ENCODE results near the gene SHANK1.
A peak's percentile ranks its signal among the peaks of the same experiment; 100 is the strongest.

Gene SHANK1

GRCh38 chr19:50725911-50726230 lies 6.3 kb upstream of the SHANK1 start:
- no peak for DNase-seq

- DNase-seq = no peak
These were observed 5.8 kb upstream of the SHANK1 start for GRCh38 chr19:50725218-50725910.

- peak; percentile 80 to 93 for DNase-seq
These were observed 5.1 kb upstream of the SHANK1 start for GRCh38 chr19:50724522-50725217.

DNA sequence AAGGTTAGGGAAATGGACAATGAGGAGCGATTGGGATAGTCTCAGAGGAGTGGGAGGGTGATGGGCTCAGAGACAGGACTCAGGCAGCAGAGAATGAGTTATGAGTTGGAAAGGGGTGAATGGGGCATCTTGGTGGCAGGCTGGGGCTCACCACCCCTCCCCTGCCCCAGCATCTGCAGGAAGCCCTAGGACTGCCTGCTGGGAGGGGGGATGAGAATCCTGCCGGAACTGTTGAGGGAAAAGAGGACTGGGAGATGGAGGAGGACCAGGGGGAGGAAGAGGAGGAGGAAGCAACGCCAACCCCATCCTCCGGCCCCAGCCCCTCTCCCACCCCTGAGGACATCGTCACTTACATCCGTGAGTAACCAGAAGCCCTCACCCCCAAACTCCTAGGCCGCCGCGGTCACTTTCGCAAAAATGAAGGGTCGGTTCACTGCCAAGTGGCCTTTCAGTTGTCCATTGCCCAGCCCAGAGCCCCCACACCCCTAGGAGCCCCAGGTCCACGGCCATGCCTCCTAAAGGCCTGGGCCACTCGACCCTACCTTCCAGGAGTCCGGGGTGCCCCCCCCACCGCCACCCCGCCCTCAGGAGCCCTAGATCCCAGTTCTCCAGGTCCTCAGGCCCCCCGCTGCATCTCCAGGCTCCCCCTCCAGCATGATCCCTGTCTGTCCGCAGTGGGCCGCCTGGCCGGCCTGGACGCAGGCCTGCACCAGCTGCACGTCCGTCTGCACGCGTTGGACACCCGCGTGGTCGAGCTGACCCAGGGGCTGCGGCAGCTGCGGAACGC lies 4.3 kb upstream of the SHANK1 start:
- no peak for DNase-seq

DNA sequence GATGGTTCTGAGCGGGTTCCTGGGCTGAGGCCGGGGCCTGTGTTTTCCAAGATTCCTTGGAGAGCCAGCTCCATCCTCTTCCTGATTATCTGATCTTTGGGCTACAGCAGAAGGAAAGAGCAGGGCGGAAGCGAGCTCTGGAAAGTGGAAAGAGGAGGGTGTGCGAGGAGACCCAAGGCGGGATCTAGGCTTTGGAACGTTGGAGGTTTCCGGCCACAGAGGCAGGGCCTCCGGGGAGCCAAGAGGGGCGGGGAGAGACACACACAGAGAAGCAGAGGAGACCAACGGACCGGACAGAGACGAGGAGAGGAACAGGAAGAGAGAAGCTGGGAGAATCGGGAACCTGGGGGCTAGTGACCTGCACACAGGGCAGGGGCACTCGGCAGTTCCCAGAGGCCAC lies 3.5 kb upstream of the SHANK1 start, which contains the start of gene CLEC11A:
Gene CLEC11A, plus strand, starts transcription at position 296 of the 400 bp plus-strand sequence. CDS start 162 bp downstream, outside the sequence.
- DNase-seq = no peak

- DNase-seq = no peak
These were observed 2.8 kb upstream of the SHANK1 start for GRCh38 chr19:50722201-50723013.

GRCh38 chr19:50721441-50722137 lies 2.0 kb upstream of the SHANK1 start:
- no peak for DNase-seq

DNA sequence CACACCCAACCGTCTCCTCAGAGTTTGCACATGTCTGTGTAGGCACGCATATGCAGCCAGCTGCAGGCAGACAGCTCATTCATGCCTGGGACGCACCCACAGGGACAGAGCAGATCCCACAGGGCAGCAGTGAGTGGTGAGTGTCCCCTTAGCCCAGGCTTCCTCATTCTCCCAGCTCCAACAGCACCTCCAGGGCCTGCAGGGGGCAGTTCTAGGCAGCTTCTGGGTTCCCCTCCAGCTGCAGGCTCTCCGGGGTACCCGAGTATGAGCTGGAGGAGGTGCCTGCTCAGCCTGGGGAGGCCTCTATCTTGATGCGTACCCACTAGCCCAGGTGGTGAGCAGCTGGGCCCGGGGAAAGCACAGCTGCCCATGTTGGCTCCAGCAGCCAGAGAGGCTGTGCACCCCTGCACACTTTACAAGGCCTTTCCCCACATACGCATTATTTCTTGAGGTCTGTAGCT lies 1.3 kb upstream of the SHANK1 start:
- DNase-seq = no peak

DNA sequence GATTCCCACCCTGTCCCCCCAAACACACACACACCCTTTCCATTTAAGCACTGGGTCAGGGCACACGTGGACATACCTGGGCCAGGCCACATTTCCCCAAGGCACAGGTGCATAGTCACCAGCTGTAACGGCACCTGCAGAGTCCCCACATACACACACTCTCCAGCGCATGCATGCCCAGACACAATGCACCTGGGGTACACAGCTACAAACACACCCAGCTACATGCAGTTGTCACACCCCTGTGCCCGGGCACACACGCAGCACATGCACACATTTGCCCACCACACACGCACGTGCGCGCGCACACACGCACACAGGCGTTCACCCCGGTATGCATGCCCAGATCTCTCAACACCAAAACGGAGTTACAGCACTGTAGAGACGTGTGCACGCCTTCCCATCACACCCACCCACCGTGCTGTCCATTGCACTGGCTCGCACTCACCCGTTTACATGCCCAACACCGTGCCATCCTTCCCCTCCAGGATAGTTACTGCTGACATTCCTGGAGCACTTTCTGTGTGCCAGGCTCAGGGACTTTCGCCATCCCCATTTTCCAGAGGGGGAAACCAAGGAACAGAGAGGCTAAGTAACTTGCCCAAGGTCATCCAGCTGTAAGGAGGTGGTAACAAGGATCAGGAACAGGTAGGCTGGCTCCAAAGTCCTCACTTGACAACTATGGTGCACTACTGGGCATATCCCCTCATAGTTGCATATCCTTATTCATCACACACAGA lies 749 bp upstream of the SHANK1 start:
- no peak for DNase-seq

- DNase-seq = no peak
These were observed 525 bp downstream of the SHANK1 start for GRCh38 chr19:50719119-50719435.

DNA sequence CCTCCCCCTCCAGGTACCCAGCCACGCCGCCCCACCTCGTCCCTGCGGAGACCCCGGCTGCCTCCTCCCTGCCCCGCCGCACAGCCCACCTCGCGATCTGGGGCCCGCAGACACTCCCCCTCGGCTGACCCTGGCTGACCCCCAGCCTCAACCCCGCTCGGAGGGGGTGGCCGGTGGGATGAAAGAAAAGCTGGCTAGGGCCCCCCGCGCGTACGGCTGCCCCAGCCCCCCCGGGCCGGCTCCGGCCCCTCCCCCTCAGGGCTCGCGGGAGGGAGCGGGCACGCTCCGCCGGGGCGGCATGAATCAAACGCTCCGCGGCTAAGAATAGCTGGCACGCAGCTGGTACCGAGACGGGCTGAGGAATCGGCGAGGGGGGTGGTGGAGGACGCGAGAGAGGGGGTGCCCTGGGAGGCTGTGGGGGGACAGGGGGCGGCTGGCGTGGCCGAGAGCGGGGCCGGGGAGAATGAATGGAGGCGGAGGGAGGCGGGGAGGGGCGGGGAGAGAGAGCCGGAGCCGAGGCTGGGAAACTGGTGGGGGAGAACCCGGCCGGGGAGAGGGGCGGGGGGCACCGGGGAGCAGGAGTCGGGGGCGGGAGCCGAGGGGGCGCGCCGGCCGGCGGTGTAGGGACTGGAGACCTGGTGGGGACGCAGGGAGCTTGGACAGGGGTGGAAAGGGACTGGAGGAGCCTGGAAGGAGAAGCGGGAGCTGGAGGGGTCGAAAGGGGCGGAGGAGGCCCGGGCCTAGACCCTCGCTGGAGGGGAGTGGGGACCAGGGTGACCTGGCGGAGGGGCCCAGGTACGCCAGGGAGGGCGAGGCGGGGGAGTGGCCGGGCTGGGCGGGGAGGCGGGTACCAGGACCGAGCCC lies 1.1 kb downstream of the SHANK1 start:
- no peak for DNase-seq

- DNase-seq = no peak
These were observed 1.7 kb downstream of the SHANK1 start for GRCh38 chr19:50717891-50718254.

DNA sequence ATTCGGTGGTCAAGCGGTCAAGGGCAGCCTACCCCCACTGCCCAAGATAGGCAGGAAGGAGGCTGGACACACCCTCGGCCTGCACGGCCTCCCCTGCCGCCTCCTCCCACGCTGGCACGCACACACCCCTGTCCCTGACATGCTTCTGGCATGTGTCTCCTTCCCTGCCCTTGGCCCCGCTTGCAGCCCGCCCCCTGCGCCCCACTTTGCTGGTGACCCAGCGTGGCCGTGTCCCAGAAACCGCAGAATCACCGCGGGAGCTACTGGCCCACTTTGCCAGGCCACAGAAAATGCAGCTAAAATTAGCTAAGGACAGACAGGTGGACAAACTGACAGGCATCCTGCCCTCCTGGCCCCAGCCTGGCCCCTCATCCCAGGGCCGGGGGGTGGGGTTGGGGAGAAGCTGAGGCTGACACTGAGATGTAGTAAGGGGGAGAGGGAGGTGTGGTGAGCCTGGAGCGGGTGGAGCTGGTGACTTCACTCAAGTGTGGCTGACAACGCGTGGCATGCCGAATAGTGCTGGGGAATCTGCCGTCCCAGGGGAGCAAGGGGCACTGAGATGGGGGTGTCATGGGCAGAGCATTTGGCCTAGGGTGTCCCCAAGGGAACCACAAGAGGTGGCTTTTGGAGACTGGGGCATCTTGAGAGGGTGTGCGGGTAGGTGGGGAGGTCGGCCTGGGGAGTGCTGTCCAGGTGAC lies 2.4 kb downstream of the SHANK1 start:
- DNase-seq = no peak

GRCh38 chr19:50716178-50717025 lies 3.2 kb downstream of the SHANK1 start:
- no peak for DNase-seq

DNA sequence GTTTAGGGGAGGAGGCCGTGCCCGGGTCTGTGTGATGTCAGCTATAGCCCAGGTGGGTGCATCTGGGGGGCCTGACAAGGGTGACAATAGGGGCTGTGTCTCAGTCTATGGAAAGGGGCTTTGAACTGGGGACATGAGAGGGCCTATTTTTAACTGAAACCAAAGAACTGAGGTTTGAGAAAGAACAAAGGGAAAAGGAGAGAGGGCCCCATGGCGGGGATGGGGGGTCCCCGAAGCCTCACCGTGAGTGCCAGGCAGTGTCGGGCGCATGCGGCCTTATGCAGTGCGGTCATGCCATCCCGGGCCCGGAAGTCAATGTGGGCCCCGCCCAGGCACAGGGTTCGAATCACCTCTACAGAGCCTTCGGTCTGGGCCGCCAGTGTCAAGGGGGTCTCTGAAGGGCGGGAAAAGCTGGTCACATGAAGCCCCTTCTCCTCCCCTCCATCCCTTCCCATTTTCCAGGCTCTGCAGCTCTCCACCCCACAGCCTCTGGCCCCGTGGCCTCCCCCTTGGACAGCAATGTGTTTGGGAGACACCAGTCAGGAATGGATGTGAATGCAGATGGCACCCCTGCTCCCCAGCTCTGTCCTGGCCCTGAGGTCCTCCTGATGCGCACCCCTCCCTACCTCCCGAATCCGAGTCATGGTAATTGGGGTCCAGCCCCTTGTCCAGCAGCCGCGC lies 5.9 kb downstream of the SHANK1 start:
- no peak for DNase-seq

DNA sequence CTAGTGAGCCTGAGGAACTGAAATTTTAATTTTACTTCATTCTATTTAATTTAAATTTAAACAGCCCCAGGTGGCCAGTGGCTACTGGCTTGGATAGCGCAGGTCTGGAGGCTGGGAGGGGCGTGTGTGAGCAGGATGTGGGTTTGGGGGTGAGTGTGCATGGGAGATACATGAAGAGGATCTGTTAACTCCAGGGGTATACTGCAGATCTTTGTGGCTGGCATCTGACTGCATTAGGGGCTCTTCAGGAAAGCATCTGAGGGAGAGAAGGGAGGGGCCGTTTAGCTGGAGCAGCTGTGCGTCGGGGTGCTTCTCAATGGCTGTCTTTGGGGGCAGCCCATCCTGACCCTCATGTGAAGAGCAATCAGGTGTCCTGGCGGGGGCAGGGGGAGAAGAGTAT lies 6.8 kb downstream of the SHANK1 start:
- DNase-seq = no peak

- DNase-seq = no peak
These were observed 7.8 kb downstream of the SHANK1 start for GRCh38 chr19:50711805-50712204.

DNA sequence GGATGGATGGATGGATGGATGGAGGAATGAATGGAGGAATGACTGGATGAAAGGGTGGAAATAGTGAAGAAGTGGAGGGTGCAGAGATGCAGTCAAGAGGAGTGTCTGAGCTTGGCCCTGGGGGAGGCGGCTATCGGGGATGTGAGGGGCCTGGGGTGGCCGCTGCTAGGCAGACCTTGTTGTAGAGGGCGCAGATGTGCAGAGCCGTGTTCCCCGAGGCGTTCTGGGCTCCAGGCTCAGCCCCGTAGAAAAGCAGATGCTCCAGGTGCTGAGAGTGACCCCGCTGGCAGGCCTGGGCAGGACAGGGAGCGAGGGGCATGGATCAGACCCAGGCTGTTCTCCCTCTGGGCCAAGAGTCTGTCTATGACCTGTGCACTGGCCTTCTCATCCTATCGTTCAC lies 8.4 kb downstream of the SHANK1 start:
- no peak for DNase-seq

DNA sequence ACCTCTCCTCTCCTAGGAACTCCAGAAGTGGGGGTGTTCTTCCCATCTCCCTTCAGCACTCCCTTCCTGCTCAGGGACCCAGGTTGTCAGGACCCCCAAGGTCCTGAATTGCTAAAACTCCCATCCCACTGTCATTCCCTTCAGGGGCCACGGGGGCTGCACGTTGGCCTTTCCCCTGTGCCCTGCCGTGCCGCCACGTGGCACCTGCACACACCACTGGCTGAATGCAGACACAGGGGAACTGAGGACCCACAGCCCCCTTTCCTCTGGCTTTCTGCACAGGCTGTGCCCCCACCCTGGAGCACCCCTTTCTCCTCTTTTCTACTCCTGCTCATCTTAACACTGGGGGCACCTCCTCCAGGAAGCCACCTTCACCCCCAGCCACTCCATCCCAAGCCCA lies 9.0 kb downstream of the SHANK1 start:
- DNase-seq = no peak

Measured in NCI-H187 (cell line).